HG03432 (cell line): ENCODE measurements around the gene KIF23.

Experiments used
- ATAC-seq: cut with Tn5 transposase; IDR thresholded peaks from one replicate; pipeline ENCODE4 v1.9.1; 2021; ENCODE audit warnings: mild to moderate bottlenecking, moderate library complexity; ENCODE audit not compliant: unreplicated experiment

The KIF23 gene

GRCh38 chr15:69462493-69463181 lies 48.5 kb downstream of the KIF23 start:
- peak; percentile 93 for ATAC-seq

DNA sequence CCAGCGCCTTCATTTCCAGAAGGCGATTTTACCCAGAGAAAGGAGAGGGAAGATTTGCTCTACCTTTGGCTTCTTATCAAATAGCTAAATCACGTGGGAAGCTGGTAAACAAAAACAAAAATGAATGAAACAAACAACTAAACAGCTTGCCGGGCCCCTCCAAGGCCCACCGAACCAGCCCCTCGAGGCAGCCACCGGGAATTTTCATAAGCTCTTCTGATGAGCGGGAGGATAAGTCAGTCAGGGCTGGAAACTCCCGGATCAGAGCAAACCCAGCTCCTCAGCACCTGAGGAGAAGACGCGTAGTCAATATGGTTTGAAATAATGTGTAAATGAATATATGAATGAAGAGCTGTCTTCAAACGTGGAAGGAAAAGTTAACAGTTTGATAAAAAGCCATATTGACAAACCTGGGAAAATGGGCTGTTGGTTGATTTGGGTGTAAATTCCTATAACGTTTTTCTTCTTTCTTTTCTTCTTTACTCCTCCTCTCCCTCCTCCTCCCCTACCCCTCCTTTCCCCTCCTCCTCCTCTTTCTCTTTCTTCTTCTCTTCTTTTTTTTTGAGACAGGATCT lies 49.1 kb downstream of the KIF23 start:
- no peak for ATAC-seq

GRCh38 chr15:69465253-69465652 lies 51.1 kb downstream of the KIF23 start:
- ATAC-seq = no peak

DNA sequence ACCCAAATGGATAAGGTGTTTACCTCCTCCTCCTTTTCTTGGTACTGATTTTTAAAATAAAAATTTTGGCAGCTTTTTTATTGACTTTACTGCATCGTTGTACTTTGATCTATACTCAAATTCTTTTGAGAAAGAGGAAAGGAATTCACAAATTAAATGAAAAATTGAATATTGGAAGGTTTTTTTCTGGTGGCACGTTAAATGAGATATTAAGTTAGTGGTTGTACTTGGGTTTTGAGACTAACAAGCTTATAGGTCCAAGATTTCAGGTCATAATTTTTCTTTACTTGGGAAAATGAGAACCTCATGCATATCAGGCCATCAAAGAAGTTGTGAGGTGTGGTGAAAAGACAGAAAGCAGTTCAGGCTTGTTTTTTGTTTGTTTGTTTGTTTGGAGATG lies 52.6 kb downstream of the KIF23 start:
- no peak for ATAC-seq

DNA sequence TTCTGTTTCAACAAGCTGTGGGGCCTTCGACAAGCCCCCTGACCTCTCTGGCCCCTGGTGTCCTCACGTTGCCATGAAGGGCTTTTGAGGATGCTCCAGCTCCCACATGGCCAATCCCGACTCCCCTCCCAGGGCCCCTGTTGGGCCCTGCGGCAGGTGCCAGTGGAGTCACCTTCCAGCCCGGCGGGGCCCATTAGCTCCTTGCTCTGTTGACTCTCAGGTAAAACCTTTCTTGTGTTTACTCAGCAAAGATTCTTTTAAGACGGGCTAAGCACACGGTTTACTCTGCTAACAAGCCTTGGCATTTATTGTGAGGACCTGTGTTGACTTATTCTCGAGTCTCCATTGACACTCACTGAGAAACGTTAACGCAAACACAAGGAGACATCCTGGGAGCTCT lies 53.5 kb downstream of the KIF23 start:
- no peak for ATAC-seq

- ATAC-seq = no peak
Measured at GRCh38 chr15:69468241-69469121, 54.3 kb downstream of the KIF23 start.

- ATAC-seq = no peak
Measured at GRCh38 chr15:69469467-69470201, 55.5 kb downstream of the KIF23 start.

- no peak for ATAC-seq
Measured at GRCh38 chr15:69472046-69472445, 57.9 kb downstream of the KIF23 start.

- no peak for ATAC-seq
Measured at GRCh38 chr15:69472562-69472961, 58.4 kb downstream of the KIF23 start.

GRCh38 chr15:69474291-69474690 lies 60.1 kb downstream of the KIF23 start:
- no peak for ATAC-seq

DNA sequence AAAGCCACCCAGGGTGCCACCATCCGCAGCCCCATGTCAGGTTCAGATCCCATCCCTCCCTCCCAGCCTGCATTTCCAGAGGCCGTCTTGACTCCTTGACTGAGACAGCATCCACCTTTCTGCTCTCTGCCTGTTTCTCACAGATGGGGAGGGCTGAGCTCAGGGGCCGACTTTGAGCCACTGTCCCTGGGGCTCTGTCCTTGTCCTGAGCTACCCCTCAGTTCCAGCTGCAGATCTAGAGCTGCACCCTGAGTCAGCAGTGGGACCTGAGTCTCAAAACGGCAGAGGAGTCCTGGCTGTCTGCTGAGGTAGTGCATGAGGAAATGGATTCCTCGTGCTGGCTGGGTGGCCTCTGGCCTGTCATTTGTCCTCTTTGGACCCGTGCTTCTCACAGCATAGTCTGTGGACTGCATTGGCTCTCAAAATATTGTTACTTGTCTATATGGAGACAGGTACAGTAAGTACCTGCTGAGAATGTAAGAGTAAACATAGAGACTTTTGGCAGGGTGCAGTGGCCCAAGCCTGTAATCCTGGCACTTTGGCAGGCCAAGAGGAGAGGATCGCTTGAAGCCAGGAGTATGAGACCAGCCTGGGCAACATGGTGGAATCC lies 60.8 kb downstream of the KIF23 start:
- no peak for ATAC-seq

GRCh38 chr15:69475769-69476358 lies 61.7 kb downstream of the KIF23 start:
- peak; percentile 52 for ATAC-seq

- no peak for ATAC-seq
Measured at GRCh38 chr15:69476704-69477473, 62.7 kb downstream of the KIF23 start.

DNA sequence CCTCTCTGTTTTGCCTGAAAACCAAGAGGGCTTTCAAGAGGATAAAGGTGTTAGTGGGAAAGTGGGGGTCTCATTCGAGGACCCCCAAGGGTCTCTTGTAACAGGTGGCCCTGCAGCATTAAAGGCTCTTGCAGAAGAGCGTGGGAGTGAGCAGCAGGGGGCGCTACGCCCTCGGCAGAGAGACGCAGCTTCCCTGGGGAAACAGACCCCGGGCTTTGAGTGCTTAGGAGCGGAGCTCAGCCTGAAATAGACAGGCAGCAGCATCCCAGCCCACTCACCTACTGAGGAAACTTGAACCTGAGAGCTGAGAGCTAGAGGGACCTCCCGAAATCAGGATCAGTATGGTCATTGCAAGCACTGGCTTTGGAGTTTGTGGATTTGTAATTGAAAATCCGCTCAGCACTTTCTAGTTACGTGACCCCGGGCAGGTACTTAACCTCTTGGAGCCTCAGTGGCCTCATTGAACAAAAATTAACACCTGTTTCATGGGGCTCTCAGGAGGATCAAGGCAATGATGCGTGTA lies 64.2 kb downstream of the KIF23 start:
- no peak for ATAC-seq

GRCh38 chr15:69479081-69479480 lies 64.9 kb downstream of the KIF23 start:
- ATAC-seq = no peak

GRCh38 chr15:69479971-69480370 lies 65.8 kb downstream of the KIF23 start:
- ATAC-seq = no peak

GRCh38 chr15:69480932-69481331 lies 66.8 kb downstream of the KIF23 start:
- ATAC-seq = no peak

DNA sequence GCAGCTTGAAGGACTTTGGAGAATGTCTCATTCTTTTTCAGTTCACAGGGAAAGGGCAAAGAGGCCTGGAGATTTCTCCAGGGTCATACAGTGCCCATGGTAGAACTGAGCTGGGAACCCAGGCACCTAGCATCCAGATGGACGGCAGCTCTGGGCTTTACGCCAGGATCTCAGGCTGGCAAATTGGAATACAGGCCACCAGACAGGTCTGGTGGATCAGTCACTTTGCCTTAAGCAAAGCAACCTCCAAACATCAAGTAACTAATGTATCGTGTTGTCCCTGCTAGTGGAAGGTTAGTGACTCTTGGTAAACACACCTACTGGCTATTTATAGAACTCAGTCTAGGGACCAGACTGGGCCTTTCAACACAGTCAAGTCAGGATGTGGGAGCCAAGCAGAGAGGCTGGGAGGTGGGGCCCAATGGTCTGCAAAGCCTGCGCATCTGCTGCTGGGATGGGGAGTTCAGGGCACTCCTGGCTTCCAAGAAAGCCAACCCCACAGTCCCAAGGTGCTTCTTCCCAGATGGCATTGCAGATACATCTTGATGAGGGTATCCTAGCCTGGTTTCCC lies 68.6 kb downstream of the KIF23 start:
- no peak for ATAC-seq

DNA sequence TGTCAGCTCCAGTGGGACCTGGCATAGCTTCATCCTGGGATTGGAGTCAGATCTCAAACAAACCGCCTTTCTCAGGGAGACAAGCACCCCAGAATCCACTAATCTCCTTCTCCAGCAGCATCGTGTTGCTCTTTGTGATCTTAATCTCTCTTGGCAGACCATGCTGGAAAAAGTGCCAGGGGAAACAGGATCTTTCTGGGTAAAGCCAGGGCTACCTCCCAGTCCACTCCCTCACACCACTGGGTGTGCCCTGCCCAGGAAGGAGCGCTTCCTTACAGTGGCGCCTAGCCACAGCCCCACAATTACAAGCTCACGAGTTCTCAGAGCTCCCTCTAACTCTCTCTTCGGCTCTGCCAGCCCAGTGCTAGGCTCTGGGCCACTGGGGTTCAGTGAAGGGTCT lies 70.7 kb downstream of the KIF23 start:
- ATAC-seq = no peak
